BJ (cell line): Measurements from ENCODE around the gene PGP. TPM values are rescaled to one million over a fixed set of nuclear protein-coding genes. Genes with fewer than 3 reads are reported as not detected.
A peak's percentile ranks its signal among the peaks of the same experiment; 100 is the strongest.
"Not testable (repeated sequence)": the region's sequence is repeated elsewhere in the genome, so short reads cannot be mapped to it uniquely, and the experiment has no call there.

Experiments used
- CTCF ChIA-PET: fragments of 350-600 bp; formaldehyde crosslinking; extraction: SDS; loops from one replicate; lab custom pipeline; 2021; ENCODE audit warnings: antibody characterized with exemption, inconsistent platforms; lab: Yijun Ruan, JAX
- POLR2A ChIA-PET: fragments of 300-600 bp; sonication (Branson Sonifier 250); formaldehyde crosslinking; extraction: SDS; loops from one replicate; lab custom pipeline; 2021; ENCODE audit warnings: antibody characterized with exemption; lab: Charles Lee
- DNase-seq: peaks from one replicate; pipeline ENCODE4 v3.0.0-alpha.2; 2011; ENCODE audit warnings: low read depth
- H3K27me3 ChIP-seq: 2 replicates; pipeline ENCODE4 v1.6.0; 2011; ENCODE audit warnings: low read length; ENCODE audit not compliant: control insufficient read depth, insufficient read depth
- H3K36me3 ChIP-seq: 2 replicates; pipeline ENCODE4 v1.5.1; 2011; ENCODE audit warnings: low read length; ENCODE audit not compliant: control insufficient read depth, insufficient read depth
- H3K4me3 ChIP-seq: 2 replicates; pipeline ENCODE4 v1.5.1; 2011; ENCODE audit warnings: low read depth, mild to moderate bottlenecking, control low read depth, low read length
- polyA plus RNA-seq: library from polyadenylated mRNA; depleted of rRNA; stranded (reverse); fragments of >200 nt; gene quantifications from 2 replicates; pipeline ENCODE4 v1.2.3, GENCODE V29; 2011
- TF ChIP-seq, protein P1 (sequence below): IDR thresholded peaks from 2 replicates; pipeline ENCODE4 v1.5.1; 2011; ENCODE audit warnings: low read depth, mild to moderate bottlenecking, control low read depth, inconsistent platforms, low read length, moderate library complexity; ENCODE audit not compliant: insufficient read depth

Gene PGP
- polyA plus RNA-seq, 1 experiment, result 7.7 TPM

DNA sequence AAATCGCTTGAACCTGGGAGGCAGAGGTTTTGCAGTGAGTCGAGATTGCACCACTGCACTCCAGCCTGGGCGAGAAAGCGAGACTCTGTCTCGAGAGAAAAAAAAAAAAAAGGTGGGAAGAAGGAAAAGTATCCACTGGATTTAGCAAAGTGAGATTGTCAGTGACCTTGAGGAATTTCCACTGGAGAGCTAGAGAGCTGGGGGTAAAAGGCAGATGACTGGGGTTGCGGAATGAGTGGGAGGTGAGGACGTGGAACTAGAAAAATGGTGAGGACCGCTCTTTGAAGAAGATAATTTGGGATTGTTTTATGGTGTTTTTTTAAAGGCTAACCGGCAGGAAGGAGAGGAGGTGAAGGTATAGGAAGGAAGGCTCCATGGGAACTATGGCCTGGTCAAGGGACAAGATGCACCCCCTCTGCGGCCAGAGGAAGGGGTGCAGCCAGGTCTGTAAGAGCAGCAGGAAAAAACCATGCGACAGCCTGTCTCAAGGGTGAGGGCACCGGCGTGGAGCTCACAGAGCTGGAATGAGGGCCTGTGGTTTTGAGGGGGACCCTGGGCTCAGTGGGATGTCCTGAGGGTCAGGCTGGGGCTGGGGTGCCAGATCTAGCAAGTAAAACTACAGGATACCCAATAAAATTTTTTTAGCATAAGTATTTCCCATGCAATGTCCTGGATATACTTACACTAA lies 10.1 kb downstream of the PGP start:
- H3K36me3 ChIP-seq, result peaks cover 11% of the 10 kb centered on the region
- no peak for DNase-seq
- peaks cover 3% of the 10 kb centered on the region; the same call in 1 of the 2 replicates for H3K27me3 ChIP-seq
- POLR2A ChIA-PET, result no interaction called here
- CTCF ChIA-PET, result interaction anchor here (0.6 kb wide), 1 partner anchor 47 kb away, joined by 3 read pairs; the partner anchor contains the start of gene ECI1
- TF ChIP-seq, protein P1, sequence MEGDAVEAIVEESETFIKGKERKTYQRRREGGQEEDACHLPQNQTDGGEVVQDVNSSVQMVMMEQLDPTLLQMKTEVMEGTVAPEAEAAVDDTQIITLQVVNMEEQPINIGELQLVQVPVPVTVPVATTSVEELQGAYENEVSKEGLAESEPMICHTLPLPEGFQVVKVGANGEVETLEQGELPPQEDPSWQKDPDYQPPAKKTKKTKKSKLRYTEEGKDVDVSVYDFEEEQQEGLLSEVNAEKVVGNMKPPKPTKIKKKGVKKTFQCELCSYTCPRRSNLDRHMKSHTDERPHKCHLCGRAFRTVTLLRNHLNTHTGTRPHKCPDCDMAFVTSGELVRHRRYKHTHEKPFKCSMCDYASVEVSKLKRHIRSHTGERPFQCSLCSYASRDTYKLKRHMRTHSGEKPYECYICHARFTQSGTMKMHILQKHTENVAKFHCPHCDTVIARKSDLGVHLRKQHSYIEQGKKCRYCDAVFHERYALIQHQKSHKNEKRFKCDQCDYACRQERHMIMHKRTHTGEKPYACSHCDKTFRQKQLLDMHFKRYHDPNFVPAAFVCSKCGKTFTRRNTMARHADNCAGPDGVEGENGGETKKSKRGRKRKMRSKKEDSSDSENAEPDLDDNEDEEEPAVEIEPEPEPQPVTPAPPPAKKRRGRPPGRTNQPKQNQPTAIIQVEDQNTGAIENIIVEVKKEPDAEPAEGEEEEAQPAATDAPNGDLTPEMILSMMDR, result no peak
- peak overlapping the region; percentile 96 for H3K4me3 ChIP-seq

DNA sequence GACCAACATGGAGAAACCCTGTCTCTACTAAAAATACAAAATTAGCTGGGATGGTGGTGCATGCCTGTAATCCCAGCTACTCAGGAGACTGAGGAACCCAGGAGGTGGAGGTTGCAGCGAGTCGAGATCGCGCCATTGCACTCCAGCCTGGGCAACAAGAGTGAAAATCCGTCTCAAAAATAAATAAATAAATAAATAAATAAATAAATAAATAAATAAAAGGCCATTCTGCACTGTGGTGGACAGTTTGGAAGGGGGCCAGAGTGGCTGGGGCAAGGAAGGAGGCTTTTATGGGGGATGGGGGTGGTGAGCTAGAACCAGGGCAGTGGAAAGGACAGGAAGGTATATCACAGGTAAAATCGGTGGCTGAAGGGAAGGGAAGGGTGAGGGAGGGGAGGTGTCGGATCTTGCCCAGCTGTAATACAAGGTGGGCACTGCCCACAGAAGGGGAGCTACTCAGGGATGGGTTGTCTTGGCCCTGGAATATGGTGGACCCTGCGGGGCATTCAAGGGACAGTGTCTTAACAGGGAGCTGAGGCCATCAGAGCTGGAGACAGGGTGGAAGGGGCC lies 11.4 kb downstream of the PGP start:
- CTCF ChIA-PET, DNase-seq, H3K36me3 ChIP-seq, H3K4me3 ChIP-seq, H3K27me3 ChIP-seq, POLR2A ChIA-PET: not testable (repeated sequence)

DNA sequence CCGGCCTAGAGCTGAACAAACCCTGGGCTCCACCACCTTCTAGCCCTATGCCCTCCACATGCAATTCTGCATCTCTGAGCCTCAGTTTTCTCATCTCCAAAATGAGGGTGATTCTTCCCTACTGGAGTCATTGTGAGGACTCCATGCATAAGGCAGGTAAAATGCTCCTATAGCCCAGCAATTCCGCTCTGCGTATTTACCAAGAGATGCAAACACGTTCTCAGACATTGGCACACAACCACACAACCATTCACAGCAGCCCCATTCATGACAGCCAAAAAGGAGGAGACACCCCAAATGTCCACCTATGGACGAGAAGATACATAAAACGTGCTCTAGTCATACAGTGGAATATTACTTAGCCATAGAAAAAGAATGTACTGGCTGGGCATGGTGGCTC lies 14.3 kb downstream of the PGP start:
- Histone ChIP-seq H3K36me3 (no peaks in the 10 kb centered on the region), H3K27me3 (peaks cover 19% of the 10 kb centered on the region), H3K4me3 (no peak overlapping the region)
- no peak for DNase-seq
- ChIA-PET CTCF (no interaction called here), POLR2A (no interaction called here)
- TF ChIP-seq, protein P1, result no peak

DNA sequence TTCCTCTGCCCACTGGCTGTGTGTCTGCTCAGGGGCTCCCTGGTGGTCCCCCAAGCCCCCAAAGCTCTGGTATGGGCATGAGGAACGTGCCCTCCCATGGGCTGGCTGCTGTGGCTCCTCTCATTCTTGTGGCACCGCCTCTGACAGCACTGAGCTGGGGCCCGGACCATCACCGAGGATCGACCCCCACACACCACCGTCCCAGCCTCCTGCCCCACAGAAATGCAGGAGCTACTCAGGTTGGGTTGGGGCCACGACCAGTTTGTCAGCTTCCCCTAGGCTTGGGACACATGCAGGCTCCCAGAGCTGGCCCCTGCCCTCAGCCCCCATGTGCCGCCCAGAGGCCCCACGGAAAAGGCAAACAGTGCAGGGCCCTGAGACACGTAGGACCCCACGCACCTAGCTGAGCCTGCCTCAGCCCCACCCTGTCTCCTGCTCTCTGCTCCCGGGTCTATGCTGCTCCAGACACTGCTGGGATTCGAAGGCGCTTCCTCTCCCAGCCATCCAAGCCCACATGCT lies 15.0 kb downstream of the PGP start:
- H3K27me3 ChIP-seq, result peaks cover 25% of the 10 kb centered on the region
- CTCF ChIA-PET, result interaction anchor here (0.7 to 1.3 kb wide), 2 partner anchors 52 to 302 kb away, joined by 3 read pairs; no protein-coding TSS in a partner anchor
- H3K4me3 ChIP-seq, result no peak overlapping the region
- H3K36me3 ChIP-seq, result no peaks in the 10 kb centered on the region
- no peak for DNase-seq
- TF ChIP-seq, protein P1, result no peak
- POLR2A ChIA-PET, result no interaction called here

DNA sequence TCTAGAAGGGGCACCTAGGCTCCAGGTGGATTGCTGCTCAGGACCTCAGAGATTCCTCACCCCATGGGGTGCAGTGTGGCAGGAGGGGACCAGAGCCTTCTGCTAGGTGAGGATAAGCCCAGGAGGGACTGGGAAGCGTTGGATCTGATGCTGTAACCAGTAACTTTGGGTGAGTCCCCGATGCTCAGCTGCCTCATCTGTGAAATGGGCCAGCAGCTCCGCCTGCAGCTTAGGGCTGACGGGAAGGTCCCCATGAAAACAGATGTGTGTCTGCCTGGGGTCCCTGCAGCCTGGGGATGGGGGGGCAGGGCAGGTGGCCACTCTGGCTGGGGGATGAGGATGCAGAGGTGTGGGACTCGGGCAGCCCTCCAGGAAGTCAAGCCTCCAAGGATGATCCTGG lies 15.5 kb downstream of the PGP start:
- Histone ChIP-seq H3K36me3 (no peaks in the 10 kb centered on the region), H3K27me3 (peaks cover 28% of the 10 kb centered on the region), H3K4me3 (no peak overlapping the region)
- TF ChIP-seq, protein P1, result no peak
- ChIA-PET CTCF (interaction anchor here (1.3 kb wide), 1 partner anchor 302 kb away, joined by 3 read pairs; no protein-coding TSS in a partner anchor), POLR2A (no interaction called here)
- DNase-seq, result no peak
